GM12801 (cell line): ENCODE data around the gene DDAH2.

Experiments
- TF ChIP-seq, protein P1 (sequence below): IDR thresholded peaks from one replicate; pipeline ENCODE4 v1.5.1; 2011; ENCODE audit warnings: control low read depth; ENCODE audit not compliant: insufficient read length; ENCODE audit errors: extremely low read depth

The DDAH2 gene

GRCh38 chr6:31765559-31765909 is 36.4 kb upstream of the DDAH2 start:
- TF ChIP-seq, protein P1, sequence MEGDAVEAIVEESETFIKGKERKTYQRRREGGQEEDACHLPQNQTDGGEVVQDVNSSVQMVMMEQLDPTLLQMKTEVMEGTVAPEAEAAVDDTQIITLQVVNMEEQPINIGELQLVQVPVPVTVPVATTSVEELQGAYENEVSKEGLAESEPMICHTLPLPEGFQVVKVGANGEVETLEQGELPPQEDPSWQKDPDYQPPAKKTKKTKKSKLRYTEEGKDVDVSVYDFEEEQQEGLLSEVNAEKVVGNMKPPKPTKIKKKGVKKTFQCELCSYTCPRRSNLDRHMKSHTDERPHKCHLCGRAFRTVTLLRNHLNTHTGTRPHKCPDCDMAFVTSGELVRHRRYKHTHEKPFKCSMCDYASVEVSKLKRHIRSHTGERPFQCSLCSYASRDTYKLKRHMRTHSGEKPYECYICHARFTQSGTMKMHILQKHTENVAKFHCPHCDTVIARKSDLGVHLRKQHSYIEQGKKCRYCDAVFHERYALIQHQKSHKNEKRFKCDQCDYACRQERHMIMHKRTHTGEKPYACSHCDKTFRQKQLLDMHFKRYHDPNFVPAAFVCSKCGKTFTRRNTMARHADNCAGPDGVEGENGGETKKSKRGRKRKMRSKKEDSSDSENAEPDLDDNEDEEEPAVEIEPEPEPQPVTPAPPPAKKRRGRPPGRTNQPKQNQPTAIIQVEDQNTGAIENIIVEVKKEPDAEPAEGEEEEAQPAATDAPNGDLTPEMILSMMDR = no peak

GRCh38 chr6:31764198-31764597 is 35.1 kb upstream of the DDAH2 start:
- TF ChIP-seq, protein P1 = no peak

- TF ChIP-seq, protein P1 = no peak
Measured at GRCh38 chr6:31763619-31763940, 34.5 kb upstream of the DDAH2 start.

- TF ChIP-seq, protein P1 = no peak
Measured at GRCh38 chr6:31762878-31763618, 33.9 kb upstream of the DDAH2 start.

DNA sequence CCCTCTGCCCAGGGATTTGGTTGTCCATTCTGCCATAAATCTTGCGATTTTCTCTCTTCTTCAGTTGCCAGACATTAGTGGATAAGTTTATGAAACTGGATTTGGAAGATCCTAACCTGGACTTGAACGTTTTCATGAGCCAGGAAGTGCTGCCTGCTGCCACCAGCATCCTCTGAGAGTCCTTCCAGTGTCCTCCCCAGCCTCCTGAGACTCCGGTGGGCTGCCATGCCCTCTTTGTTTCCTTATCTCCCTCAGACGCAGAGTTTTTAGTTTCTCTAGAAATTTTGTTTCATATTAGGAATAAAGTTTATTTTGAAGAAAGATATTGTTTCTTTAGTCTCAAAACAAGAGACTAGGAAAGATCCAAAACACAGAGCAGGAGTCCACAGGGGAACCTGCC is 33.3 kb upstream of the DDAH2 start, which contains the start of gene SAPCD1:
Gene SAPCD1 (plus strand): TSS at position 301 of the 400 bp plus-strand sequence. CDS start 399 bp downstream, outside the sequence.
- TF ChIP-seq, protein P1 = no peak

DNA sequence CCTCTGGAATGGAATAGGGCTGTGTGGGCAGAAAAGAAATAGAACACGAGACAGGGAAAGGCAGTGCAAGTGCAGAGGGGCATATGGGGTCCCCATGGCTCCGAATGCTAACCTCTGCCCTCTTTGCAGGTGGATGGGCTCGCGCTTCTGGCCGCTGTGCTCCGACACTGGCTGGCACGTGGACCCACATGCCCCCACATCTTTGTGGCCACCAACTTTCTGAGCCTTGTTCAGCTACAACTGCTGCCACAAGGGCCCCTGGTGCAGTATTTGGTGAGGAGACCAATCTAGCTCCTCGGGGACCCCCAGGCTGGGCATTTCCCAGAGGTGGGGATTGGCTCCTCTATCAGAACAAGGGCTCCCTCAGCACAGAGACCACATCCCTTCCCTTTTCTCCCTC is 32.2 kb upstream of the DDAH2 start:
- TF ChIP-seq, protein P1 = no peak

GRCh38 chr6:31760790-31761189 is 31.7 kb upstream of the DDAH2 start:
- TF ChIP-seq, protein P1 = no peak
